ENCODE measurements around the gene LKAAEAR1. TPM values are rescaled to one million over a fixed set of nuclear protein-coding genes. Genes with fewer than 3 reads are reported as not detected.

Gene LKAAEAR1
- total and polyA plus RNA-seq, 2 of the 13 experiments (the other 11 are each of a cell fraction or from before 2014, with no cell fraction given): not detected

DNA sequence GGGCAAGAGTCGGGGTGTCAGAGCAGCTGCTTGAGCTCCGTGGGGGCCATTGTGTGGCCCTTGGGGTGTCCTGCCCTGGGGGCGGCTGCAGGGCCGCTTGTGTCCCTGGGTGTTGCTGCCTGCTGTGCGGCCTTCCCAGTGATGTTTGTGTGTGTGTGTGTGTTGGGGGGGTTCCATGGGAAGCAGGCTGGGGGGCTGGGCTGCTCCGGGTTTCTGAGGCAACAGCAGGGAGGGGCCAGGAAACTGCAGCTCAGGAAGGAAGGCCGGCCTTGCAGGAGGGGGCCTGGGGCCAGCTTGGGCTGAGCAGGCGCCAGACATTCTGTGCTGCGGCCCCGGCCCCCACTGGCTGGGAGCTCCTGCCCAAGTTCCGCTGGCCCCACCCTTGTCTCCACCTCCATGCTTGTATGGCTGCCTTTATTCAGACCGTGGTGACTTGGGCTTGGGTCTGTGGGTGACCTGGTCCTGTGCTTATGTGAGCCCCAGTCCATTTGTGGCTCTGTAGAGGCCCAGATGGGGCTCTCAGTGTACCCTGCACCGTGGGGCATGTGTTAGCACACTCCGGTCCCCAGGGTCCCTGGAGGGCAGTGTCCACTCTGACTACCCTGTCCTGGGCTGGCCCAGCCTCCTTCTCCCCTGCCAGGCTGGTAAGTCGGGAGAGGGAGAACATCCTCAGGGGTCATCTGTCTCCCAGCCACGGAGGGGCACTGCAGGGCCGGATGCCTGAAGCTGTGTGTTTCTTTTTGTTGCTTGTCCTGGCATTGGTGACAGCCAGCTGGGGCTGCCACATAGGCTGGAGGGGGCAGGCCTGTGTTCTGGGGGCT is 30.1 kb downstream of the LKAAEAR1 start (continued):
- TF ChIP-seq MXI1 (IDR thresholded peaks at IDR 0.05; ENCODE audit: borderline replicate concordance, low read depth, low read length) (no peak), MBD4 (IDR thresholded peaks at IDR 0.05; ENCODE audit: borderline replicate concordance, low read length) (no peak), ZNF703 (CRISPR knock-in tag; IDR thresholded peaks at IDR 0.05; ENCODE audit: borderline replicate concordance) (no peak; the same call in 1 of the 2 replicates), KAT7 (CRISPR knock-in tag; IDR thresholded peaks at IDR 0.05; ENCODE audit: borderline replicate concordance) (peak; percentile 87; the same call in 1 of the 2 replicates), RFX1 (IDR thresholded peaks at IDR 0.05) (no peak), EED (CRISPR knock-in tag; IDR thresholded peaks at IDR 0.05) (no peak), RORA (CRISPR knock-in tag; IDR thresholded peaks at IDR 0.05) (no peak), ZSCAN21 (CRISPR knock-in tag; IDR thresholded peaks at IDR 0.05; ENCODE audit: borderline replicate concordance) (peak; percentile 90), XRCC5 (optimal IDR thresholded peaks at IDR 0.05; ENCODE audit: low read length) (peak; percentile 84), ZNF225 (CRISPR knock-in tag; IDR thresholded peaks at IDR 0.05) (no peak), PCBP2 (optimal IDR thresholded peaks at IDR 0.05; ENCODE audit: low read depth, low read length, poor library complexity, severe bottlenecking) (no peak), RFXAP (CRISPR knock-in tag; IDR thresholded peaks at IDR 0.05; ENCODE audit: borderline replicate concordance) (peak; percentile 62; the same call in 1 of the 2 replicates), ZNF354B (CRISPR knock-in tag; IDR thresholded peaks at IDR 0.05) (no peak), HNRNPK (IDR thresholded peaks at IDR 0.05; ENCODE audit: low read depth, low read length, poor library complexity, severe bottlenecking) (no peak), JUN (CRISPR knock-in tag; IDR thresholded peaks at IDR 0.05) (0 out of 2 replicates have a peak, but pooled peaks have one; percentile 2), HOXA7 (CRISPR knock-in tag; IDR thresholded peaks at IDR 0.05) (no peak), ZNF878 (CRISPR knock-in tag; IDR thresholded peaks at IDR 0.05) (no peak), NKX3-1 (CRISPR knock-in tag; IDR thresholded peaks at IDR 0.05) (no peak; the same call in none of the 2 replicates)
- TF ChIP-seq, protein P1, sequence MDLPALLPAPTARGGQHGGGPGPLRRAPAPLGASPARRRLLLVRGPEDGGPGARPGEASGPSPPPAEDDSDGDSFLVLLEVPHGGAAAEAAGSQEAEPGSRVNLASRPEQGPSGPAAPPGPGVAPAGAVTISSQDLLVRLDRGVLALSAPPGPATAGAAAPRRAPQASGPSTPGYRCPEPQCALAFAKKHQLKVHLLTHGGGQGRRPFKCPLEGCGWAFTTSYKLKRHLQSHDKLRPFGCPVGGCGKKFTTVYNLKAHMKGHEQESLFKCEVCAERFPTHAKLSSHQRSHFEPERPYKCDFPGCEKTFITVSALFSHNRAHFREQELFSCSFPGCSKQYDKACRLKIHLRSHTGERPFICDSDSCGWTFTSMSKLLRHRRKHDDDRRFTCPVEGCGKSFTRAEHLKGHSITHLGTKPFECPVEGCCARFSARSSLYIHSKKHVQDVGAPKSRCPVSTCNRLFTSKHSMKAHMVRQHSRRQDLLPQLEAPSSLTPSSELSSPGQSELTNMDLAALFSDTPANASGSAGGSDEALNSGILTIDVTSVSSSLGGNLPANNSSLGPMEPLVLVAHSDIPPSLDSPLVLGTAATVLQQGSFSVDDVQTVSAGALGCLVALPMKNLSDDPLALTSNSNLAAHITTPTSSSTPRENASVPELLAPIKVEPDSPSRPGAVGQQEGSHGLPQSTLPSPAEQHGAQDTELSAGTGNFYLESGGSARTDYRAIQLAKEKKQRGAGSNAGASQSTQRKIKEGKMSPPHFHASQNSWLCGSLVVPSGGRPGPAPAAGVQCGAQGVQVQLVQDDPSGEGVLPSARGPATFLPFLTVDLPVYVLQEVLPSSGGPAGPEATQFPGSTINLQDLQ (CRISPR knock-in tag; IDR thresholded peaks at IDR 0.05): no peak
- TF ChIP-seq, protein P2, sequence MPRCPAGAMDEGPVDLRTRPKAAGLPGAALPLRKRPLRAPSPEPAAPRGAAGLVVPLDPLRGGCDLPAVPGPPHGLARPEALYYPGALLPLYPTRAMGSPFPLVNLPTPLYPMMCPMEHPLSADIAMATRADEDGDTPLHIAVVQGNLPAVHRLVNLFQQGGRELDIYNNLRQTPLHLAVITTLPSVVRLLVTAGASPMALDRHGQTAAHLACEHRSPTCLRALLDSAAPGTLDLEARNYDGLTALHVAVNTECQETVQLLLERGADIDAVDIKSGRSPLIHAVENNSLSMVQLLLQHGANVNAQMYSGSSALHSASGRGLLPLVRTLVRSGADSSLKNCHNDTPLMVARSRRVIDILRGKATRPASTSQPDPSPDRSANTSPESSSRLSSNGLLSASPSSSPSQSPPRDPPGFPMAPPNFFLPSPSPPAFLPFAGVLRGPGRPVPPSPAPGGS (CRISPR knock-in tag; IDR thresholded peaks at IDR 0.05): peak; percentile 78
- TF ChIP-seq, protein P3, sequence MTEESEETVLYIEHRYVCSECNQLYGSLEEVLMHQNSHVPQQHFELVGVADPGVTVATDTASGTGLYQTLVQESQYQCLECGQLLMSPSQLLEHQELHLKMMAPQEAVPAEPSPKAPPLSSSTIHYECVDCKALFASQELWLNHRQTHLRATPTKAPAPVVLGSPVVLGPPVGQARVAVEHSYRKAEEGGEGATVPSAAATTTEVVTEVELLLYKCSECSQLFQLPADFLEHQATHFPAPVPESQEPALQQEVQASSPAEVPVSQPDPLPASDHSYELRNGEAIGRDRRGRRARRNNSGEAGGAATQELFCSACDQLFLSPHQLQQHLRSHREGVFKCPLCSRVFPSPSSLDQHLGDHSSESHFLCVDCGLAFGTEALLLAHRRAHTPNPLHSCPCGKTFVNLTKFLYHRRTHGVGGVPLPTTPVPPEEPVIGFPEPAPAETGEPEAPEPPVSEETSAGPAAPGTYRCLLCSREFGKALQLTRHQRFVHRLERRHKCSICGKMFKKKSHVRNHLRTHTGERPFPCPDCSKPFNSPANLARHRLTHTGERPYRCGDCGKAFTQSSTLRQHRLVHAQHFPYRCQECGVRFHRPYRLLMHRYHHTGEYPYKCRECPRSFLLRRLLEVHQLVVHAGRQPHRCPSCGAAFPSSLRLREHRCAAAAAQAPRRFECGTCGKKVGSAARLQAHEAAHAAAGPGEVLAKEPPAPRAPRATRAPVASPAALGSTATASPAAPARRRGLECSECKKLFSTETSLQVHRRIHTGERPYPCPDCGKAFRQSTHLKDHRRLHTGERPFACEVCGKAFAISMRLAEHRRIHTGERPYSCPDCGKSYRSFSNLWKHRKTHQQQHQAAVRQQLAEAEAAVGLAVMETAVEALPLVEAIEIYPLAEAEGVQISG (CRISPR knock-in tag; IDR thresholded peaks at IDR 0.05): peak; percentile 95

Measured in HepG2 (cell line).